ENCODE data around the gene BLVRA.

BLVRA gene

DNA sequence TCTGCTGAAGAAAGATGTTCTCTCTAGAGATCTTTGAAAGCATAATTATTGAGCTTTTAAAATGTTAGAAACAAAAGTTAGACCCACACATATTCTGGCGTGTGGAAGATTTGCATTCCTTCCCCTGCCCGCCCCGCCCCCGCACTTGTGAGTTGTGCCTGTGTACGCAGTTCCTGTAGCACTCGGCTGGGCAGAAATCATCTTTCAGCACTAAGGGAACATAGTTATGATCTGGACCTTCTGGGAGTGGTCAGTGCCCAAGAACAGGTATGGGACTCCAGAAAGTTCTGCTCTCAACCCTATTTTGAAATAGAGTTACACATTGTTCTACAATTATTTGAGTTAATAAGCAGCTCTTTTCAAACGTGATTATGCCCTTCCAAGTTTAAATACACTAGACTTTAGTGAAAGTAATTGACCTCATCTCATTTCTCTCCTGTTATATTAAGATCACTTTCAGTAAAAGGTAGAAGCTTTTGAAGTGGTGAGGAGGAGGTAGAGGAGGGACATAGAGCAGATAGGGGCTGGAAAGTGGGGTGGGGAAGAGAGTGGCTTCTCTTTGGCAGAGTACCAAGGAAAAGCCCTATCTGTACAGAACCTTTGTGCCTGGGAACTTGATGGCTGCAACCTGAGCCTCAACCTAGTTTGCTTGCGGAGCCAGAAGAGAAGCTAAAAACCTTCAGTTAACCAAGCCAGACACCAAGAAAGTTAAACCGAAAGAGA lies 5.7 kb downstream of the BLVRA start:
- no peak overlapping the region for H2AFZ ChIP-seq (ENCODE audit: low read length)
- H3K4me1 ChIP-seq (ENCODE audit: low read length) = peaks cover 12% of the 10 kb centered on the region
- no peak overlapping the region for H3K4me2 ChIP-seq (ENCODE audit: low read depth, low read length)
- no peak overlapping the region for H3K27ac ChIP-seq (ENCODE audit: low read length)
- TF ChIP-seq EZH2phosphoT487 (IDR thresholded peaks at IDR 0.05; ENCODE audit: low read length) (no peak), EZH2 (optimal IDR thresholded peaks at IDR 0.05; ENCODE audit: low read depth, low read length) (no peak)
- TF ChIP-seq, protein P1, sequence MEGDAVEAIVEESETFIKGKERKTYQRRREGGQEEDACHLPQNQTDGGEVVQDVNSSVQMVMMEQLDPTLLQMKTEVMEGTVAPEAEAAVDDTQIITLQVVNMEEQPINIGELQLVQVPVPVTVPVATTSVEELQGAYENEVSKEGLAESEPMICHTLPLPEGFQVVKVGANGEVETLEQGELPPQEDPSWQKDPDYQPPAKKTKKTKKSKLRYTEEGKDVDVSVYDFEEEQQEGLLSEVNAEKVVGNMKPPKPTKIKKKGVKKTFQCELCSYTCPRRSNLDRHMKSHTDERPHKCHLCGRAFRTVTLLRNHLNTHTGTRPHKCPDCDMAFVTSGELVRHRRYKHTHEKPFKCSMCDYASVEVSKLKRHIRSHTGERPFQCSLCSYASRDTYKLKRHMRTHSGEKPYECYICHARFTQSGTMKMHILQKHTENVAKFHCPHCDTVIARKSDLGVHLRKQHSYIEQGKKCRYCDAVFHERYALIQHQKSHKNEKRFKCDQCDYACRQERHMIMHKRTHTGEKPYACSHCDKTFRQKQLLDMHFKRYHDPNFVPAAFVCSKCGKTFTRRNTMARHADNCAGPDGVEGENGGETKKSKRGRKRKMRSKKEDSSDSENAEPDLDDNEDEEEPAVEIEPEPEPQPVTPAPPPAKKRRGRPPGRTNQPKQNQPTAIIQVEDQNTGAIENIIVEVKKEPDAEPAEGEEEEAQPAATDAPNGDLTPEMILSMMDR (IDR thresholded peaks at IDR 0.05; ENCODE audit: low read length) = no peak
- no peaks in the 10 kb centered on the region for H4K20me1 ChIP-seq (ENCODE audit: insufficient read depth, low read length)
- H3F3A ChIP-seq (ENCODE audit: insufficient read depth, low read length) = no peaks in the 10 kb centered on the region
- H3K36me3 ChIP-seq (replicated peaks; ENCODE audit: insufficient read depth, low read length) = no peaks in the 10 kb centered on the region
- no peak for DNase-seq
- no peak overlapping the region for H3K9ac ChIP-seq (ENCODE audit: low read length)
- no peaks in the 10 kb centered on the region for H3K27me3 ChIP-seq (replicated peaks; ENCODE audit: insufficient read depth, low read length)
- peaks cover 34% of the 10 kb centered on the region for H3K79me2 ChIP-seq (ENCODE audit: low read length)
- no peaks in the 10 kb centered on the region for H3K9me3 ChIP-seq (replicated peaks; ENCODE audit: insufficient read depth, low read length)
- H3K9me2 ChIP-seq (replicated peaks; ENCODE audit: insufficient read depth, low read length) = no peaks in the 10 kb centered on the region
- H3K4me3 ChIP-seq (ENCODE audit: low read length) = no peak overlapping the region

DNA sequence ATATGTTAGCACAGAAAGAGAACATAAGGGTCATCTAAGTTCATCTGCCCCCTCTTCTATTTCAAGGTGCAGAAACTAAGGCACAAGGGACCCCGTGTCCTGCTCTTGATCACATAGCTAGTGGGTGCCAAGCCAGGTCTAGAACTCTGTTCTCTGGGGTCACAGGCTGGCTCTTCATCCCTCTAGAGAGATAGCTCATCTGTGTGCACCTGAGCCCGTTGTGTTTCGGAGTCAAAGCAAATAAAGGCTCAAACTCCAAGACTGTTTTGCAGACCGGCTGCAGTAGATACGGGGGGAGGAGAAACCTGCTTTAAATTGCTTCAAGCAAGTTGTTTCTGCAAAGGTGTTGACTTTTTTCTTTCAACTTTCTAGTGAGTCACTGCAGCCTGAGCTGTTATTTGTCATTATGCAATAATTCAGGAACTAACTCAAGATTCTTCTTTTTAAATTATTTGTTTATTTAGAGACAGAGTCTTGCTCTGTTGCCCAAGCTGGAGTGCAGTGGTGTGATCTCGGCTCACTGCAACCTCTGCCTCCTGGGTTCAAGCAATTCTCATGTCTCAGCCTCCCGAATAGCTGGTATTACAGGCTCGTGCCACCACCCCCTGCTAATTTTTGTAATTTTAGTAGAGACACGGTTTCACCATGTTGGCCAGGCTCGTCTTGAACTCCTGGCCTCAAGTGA lies 6.5 kb downstream of the BLVRA start:
- no peak overlapping the region for H3K27ac ChIP-seq (ENCODE audit: low read length)

DNA sequence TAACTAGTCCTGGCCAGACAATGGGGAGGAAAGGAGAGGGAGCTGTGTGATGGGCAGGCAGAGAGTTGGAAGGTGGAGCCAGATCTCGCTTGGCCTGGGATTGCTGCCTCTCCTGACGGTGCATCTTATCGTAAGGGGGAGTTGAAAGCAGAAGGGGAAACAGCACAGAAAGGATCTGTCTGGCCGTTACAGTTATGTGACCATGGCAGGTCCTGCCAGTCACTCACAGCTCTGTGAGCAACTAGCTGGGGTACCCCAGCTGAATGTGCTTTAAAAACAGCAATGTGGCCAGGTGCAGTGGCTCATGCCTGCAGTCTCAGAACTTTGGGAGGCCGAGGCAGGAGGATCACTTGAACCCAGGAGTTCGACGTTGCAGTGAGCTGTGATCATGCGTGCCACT lies 8.1 kb downstream of the BLVRA start:
- Histone ChIP-seq H3K4me1 (ENCODE audit: low read length) (peaks cover 8% of the 10 kb centered on the region), H2AFZ (ENCODE audit: low read length) (no peak overlapping the region), H3K36me3 (replicated peaks; ENCODE audit: insufficient read depth, low read length) (no peaks in the 10 kb centered on the region), H3K4me3 (ENCODE audit: low read length) (no peak overlapping the region), H3F3A (ENCODE audit: insufficient read depth, low read length) (no peaks in the 10 kb centered on the region), H3K27me3 (replicated peaks; ENCODE audit: insufficient read depth, low read length) (no peaks in the 10 kb centered on the region), H4K20me1 (ENCODE audit: insufficient read depth, low read length) (no peaks in the 10 kb centered on the region), H3K9me2 (replicated peaks; ENCODE audit: insufficient read depth, low read length) (no peaks in the 10 kb centered on the region), H3K27ac (ENCODE audit: low read length) (no peak overlapping the region), H3K4me2 (ENCODE audit: low read depth, low read length) (no peak overlapping the region), H3K79me2 (ENCODE audit: low read length) (peaks cover 22% of the 10 kb centered on the region), H3K9ac (ENCODE audit: low read length) (no peak overlapping the region), H3K9me3 (replicated peaks; ENCODE audit: insufficient read depth, low read length) (no peaks in the 10 kb centered on the region)
- TF ChIP-seq EZH2phosphoT487 (IDR thresholded peaks at IDR 0.05; ENCODE audit: low read length) = no peak
- no peak for TF ChIP-seq EZH2 (optimal IDR thresholded peaks at IDR 0.05; ENCODE audit: low read depth, low read length)
- TF ChIP-seq, protein P1 (IDR thresholded peaks at IDR 0.05; ENCODE audit: low read length) = no peak
- DNase-seq = no peak

More for the DNA sequence above, 6.5 kb downstream of the BLVRA start:
- H4K20me1 ChIP-seq (ENCODE audit: insufficient read depth, low read length) = no peaks in the 10 kb centered on the region
- H2AFZ ChIP-seq (ENCODE audit: low read length) = no peak overlapping the region
- no peaks in the 10 kb centered on the region for H3F3A ChIP-seq (ENCODE audit: insufficient read depth, low read length)
- no peak for TF ChIP-seq EZH2 (optimal IDR thresholded peaks at IDR 0.05; ENCODE audit: low read depth, low read length)
- H3K27me3 ChIP-seq (replicated peaks; ENCODE audit: insufficient read depth, low read length) = no peaks in the 10 kb centered on the region
- H3K9me2 ChIP-seq (replicated peaks; ENCODE audit: insufficient read depth, low read length) = no peaks in the 10 kb centered on the region
- no peaks in the 10 kb centered on the region for H3K36me3 ChIP-seq (replicated peaks; ENCODE audit: insufficient read depth, low read length)
- H3K9ac ChIP-seq (ENCODE audit: low read length) = no peak overlapping the region
- peaks cover 28% of the 10 kb centered on the region for H3K79me2 ChIP-seq (ENCODE audit: low read length)
- no peak overlapping the region for H3K4me2 ChIP-seq (ENCODE audit: low read depth, low read length)
- no peaks in the 10 kb centered on the region for H3K9me3 ChIP-seq (replicated peaks; ENCODE audit: insufficient read depth, low read length)
- no peak overlapping the region for H3K4me3 ChIP-seq (ENCODE audit: low read length)
- H3K4me1 ChIP-seq (ENCODE audit: low read length) = peaks cover 12% of the 10 kb centered on the region
- no peak for DNase-seq

DNA sequence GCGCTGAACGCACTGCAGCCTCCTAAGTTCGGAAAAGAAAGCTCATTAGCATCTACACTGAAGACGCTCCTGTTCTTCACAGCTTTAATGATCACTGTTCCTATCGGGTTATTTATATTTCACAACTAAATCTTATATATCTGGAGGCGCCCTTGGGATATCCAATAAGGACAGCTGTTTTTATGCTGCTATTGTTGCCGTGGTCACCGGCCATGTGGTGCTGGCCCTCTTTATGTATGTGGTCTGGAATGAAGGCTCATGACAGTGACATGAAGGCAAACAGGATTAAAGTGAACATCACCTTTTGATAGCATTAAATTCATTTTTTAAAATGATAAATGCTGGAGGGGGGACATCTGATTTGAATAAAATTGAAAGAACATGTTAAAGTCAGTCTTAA lies 8.8 kb downstream of the BLVRA start:
- Histone ChIP-seq H3K79me2 (ENCODE audit: low read length) (peaks cover 16% of the 10 kb centered on the region), H2AFZ (ENCODE audit: low read length) (no peak overlapping the region), H3K4me3 (ENCODE audit: low read length) (no peak overlapping the region), H3K9me2 (replicated peaks; ENCODE audit: insufficient read depth, low read length) (no peaks in the 10 kb centered on the region), H3K9ac (ENCODE audit: low read length) (no peak overlapping the region), H3K4me1 (ENCODE audit: low read length) (peaks cover under 1% of the 10 kb centered on the region), H4K20me1 (ENCODE audit: insufficient read depth, low read length) (no peaks in the 10 kb centered on the region), H3K27ac (ENCODE audit: low read length) (no peak overlapping the region), H3K36me3 (replicated peaks; ENCODE audit: insufficient read depth, low read length) (no peaks in the 10 kb centered on the region), H3K27me3 (replicated peaks; ENCODE audit: insufficient read depth, low read length) (no peaks in the 10 kb centered on the region), H3K9me3 (replicated peaks; ENCODE audit: insufficient read depth, low read length) (no peaks in the 10 kb centered on the region), H3K4me2 (ENCODE audit: low read depth, low read length) (no peak overlapping the region), H3F3A (ENCODE audit: insufficient read depth, low read length) (no peaks in the 10 kb centered on the region)
- no peak for DNase-seq
- no peak for TF ChIP-seq EZH2phosphoT487 (IDR thresholded peaks at IDR 0.05; ENCODE audit: low read length)
- TF ChIP-seq EZH2 (optimal IDR thresholded peaks at IDR 0.05; ENCODE audit: low read depth, low read length) = no peak
- TF ChIP-seq, protein P1 (IDR thresholded peaks at IDR 0.05; ENCODE audit: low read length) = no peak
